GM18502 (cell line): Measurements from ENCODE around the gene KHNYN.
A peak's percentile ranks its signal among the peaks of the same experiment; 100 is the strongest.
"Not testable (repeated sequence)": the region's sequence is repeated elsewhere in the genome, so short reads cannot be mapped to it uniquely, and the experiment has no call there.

Experiments
- ATAC-seq: cut with Tn5 transposase; IDR thresholded peaks from one replicate; pipeline ENCODE4 v1.9.1; 2021; ENCODE audit warnings: mild to moderate bottlenecking; ENCODE audit not compliant: unreplicated experiment, poor library complexity

Gene KHNYN

DNA sequence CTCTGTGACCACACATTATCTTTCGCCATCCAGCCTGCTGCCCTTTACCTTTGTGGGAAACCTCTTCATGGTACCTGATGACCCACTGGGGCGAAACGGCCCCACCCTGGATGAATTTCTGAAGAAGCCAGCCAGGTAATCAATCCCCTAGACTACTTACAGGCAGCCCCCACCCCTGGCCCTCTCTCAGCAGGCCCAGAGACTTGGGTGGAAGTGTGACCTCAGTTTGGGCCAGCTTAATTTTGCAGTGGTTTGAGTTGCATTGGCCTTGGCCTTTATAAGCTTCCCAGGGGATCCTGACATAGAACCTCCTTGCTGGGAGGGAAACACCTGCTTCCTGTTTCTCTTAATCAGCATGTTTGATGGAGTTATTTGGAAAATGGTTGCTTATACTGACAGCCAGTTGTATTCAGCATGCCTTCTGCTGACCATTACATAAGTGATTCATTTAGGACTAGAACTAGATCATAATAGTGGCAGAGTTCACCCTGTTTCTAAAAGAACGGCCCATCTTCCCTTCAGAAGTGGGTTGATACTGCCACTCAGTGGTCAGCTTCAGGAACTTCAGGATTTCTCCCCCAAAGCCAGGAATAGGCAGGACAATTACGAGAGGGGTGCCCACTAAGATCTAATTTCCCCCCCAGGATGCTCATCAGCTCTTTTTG, 6.7 kb downstream of the KHNYN start:
- ATAC-seq, result peak; percentile 46

DNA sequence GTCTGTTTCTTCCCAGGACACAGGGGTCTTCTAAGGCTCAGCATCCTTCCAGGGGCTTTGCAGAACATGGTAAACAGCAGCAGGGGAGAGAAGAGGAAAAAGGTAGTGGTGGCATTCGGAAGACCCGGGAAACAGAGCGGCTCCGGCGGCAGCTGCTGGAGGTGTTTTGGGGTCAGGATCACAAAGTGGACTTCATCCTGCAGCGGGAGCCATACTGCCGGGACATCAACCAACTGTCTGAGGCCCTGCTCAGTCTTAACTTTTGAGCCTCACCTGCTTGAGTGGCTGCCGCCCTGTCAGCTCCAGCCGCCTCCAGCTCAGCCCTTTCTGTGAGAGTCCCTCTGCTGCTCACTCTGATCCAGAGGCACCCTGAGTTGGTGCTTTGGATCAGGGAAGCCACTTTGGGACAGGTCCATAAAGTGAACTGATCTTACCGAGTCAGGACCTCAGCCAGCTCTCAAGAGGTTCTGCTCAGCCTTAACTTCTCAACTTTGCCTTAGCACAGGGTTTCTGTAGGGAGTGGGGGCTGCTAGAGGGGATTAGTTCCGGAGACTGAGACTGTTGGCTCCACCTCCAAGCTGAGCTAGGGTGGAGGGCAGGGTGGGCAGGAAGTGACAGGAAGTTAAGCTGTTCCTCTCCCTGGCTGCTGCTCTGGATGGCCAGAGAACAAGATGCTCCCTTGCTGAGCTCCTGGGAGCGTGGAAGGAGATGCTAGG, 7.4 kb downstream of the KHNYN start:
- ATAC-seq, result no peak

- ATAC-seq, result no peak
Observed at GRCh38 chr14:24437736-24438067, 7.9 kb downstream of the KHNYN start.

DNA sequence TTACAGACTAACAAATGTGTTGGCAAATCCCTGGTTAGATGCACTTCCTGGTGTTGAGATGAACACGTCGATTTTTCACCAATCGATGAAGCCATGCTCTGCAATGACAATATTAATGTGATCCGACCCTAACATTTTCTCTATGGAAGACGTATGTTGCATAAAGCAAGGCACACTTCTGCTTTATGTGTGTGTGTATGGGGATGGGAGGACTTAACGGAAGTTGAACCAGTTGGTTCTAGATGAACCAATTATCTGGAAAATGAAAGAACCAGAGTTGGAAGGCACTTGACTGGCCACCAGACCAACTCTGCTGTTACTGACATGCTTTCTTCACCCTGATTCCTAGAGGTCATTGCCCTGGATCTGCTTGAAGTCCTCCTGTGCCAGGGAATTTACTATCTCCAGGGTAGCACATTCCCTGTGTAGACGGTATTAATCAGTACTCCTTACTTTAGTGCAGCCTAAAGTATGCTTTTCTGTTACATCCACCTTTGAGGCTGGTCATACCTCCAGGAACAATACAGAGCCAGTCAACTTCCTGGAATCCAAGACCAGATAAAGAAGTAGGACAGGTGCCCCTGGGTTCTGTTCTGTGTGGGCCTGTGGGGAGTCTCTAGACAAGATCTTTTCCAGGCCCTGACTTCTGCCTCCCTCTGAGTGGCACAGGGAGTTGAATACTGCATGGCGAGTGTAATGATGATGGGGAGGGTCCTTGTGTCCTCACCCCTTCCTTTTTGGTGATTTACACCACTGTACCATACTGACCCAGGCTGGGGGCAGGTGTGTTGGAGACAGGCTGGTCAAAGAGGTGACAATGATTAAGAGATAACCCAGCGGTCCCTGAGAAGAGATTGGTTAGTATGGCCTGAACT, 8.7 kb downstream of the KHNYN start:
- ATAC-seq, result no peak

GRCh38 chr14:24439257-24439656, 9.5 kb downstream of the KHNYN start:
- no peak for ATAC-seq

- ATAC-seq, result no peak
Observed at GRCh38 chr14:24439830-24440605, 10.3 kb downstream of the KHNYN start.

DNA sequence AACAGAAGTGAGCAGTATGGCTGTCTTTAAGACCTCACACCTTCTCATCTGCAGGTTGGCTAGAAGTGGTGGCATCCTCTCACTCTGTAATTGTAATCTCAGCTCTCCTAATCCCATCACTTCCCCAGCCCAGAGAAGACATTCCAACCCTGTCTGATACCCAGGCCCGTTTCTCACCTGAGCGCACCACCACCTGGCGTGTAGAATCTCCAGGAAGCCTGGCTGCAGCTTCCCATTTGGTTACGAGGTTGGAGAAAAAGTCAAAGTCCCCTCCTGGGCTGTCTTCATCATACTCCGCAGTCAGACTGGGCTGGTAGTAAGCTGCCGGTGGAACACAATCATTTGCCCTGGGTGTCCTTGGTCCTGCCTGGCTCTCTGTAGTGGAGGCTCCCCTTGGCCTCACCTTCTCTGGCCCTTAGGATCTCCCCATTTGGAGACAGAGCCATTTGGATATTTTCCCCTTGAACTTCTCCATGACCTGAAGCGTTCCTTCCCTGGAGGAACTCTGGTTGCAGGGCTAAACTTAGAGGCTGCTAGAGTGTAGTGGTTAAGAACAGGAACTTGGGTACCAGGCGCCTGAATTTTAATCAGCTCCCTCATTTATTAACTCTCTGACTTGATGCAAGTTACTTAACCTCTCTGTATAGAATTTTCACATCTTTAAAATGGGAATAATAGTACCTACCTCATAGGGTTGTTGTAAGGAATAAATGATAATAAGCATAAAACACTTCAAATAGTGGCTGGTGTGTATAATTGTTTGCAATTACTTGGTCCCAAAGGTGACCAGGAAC, 11.0 kb downstream of the KHNYN start:
- ATAC-seq, result no peak

- no peak for ATAC-seq
Observed at GRCh38 chr14:24441485-24441884, 11.7 kb downstream of the KHNYN start.

DNA sequence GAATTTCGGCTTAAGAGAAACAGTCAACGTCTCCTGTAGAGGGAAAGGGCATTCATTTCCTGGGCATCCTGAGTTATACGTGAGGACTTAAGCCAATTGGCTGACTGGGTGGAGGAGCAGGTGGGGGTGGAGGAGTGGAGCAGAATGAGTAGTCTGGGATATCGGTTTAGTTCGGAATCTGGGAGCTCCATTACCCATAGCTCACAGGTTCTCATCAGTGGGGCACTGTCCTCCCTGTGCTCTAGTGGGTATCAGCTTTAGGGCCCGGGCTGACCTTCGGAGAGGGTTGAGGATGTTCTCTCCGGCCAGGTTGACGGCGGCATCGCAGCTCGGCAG, 12.1 kb downstream of the KHNYN start:
- no peak for ATAC-seq

GRCh38 chr14:24442240-24443052, 12.7 kb downstream of the KHNYN start, which contains the start of gene SDR39U1:
Gene SDR39U1 (minus strand): TSS chr14:24442776. CDS start chr14:24442769, 7 bp downstream.
- peak; percentile 90 for ATAC-seq

DNA sequence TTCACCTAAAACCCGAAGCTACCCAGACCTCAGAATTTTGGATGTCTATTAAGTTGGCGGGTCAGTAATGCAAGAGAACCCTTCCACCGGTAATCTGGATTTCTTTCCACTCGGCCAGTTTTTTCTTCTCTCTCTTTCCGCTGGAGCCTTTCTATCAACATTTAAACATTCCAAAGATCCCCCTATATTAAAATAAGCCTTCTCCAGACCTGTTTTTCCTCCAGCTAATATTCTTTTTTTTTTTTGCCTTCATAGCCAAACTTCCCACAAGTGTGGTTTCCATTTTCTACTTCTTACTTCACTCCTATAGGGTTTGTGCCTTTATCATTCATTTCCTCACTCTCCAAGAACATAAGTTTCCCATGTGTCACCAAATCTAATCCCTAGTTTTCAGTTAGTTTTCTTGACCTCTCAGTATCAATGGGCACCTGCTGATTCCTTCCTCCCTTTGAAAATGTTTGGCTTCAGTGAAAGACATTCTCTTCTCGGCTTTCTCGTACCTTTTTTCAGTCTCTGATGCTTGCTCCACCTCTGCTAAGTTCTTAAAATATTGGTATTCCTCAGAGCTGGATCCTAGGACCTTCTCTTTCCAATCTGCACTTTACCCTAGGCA, 13.4 kb downstream of the KHNYN start:
- ATAC-seq, result no peak

DNA sequence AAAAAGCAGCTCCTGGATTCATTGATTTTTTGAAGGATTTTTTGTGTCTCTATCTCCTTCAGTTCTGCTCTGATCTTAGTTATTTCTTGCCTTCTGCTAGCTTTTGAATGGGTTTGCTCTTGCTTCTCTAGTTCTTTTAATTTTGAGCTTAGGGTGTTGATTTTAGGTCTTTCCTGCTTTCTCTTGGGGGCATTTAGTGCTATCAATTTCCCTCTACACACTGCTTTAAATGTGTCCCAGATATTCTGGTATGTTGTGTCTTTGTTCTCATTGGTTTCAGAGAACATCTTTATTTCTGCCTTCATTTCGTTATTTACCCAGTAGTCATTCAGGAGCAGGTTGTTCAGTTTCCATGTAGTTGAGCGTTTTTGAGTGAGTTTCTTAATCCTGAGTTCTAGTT, 21.1 kb downstream of the KHNYN start:
- not testable (repeated sequence) for ATAC-seq

- no peak for ATAC-seq
Observed at GRCh38 chr14:24456980-24457379, 27.2 kb downstream of the KHNYN start.

DNA sequence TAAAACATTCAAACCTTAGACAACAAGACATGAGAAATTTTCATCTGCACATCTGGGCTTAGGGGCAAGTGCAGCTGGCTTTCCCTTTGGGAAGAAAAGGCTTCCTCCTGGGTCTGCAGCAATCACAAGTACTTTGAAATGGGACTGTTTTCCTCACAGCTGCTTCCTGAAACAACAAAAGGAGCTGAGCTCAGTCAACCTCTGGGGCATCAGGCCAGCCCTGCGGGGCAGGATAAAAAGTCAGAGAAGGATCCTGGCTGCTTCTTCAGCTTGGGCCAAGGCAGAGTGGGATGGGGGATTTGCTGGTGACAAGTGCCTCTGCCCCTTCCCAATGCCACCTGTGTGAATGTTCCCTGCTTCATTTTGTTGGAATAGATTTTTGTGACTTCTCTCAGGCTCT, 29.0 kb downstream of the KHNYN start:
- no peak for ATAC-seq

GRCh38 chr14:24459331-24459730, 29.6 kb downstream of the KHNYN start:
- ATAC-seq, result no peak

DNA sequence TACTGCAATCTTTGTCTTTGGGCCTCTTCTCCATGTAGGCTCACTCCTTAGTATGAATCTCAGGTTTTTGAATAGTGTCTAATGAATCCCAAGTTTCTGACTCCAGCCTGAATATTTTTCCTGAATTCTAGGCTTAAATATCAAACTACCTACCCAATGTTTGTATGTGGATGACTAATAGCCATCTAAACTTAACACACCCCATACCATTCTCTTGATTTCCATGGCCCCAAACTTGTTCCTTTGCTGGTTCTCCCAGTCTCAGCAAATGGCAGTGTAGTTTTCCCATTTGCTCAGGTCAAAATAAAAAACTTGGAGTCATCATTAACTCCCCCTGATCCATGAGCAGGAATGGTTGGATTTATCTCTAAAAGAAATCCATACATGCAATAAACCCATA, 31.6 kb downstream of the KHNYN start:
- ATAC-seq, result no peak

DNA sequence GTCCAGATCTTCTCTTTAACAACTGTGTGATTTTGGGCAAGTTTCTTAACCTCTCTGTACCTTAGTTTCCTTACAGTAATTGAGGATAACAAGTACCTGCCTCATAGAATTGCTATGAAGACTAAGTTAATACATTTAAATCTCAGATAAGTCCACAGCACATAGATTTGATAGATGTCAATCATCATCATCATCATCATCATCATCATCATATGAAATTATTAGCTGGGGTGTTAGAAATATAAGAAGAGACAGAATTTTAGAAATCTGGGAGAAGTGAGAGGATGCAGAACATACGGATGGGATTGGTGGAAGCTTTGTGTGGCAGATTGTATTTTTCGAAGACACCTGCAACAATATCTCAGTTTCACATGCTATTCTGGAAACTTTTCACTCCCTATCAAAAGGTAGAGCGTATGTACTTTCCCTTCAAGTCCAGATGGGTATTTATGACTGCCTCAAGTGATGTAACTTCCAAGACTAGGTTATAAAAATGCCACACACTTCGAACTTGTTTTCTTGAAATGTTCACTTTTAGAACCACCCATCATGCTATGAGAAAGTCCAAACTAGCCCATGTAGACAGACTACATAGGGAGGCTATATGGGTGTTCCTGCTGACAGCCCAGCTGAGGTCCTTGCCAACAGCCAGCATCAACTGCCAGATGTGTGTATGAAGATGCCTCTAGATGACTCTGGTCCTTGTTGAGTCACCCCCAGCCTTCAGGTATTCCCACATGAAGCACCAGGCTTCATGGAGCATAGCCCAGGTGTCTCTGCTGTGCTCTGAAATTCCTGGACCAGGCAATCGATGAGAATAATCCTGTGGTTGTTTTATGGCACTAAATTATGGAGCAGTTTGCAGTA, 33.5 kb downstream of the KHNYN start:
- ATAC-seq, result no peak
